Measurements from ENCODE around the gene C4orf50.

C4orf50 gene

DNA sequence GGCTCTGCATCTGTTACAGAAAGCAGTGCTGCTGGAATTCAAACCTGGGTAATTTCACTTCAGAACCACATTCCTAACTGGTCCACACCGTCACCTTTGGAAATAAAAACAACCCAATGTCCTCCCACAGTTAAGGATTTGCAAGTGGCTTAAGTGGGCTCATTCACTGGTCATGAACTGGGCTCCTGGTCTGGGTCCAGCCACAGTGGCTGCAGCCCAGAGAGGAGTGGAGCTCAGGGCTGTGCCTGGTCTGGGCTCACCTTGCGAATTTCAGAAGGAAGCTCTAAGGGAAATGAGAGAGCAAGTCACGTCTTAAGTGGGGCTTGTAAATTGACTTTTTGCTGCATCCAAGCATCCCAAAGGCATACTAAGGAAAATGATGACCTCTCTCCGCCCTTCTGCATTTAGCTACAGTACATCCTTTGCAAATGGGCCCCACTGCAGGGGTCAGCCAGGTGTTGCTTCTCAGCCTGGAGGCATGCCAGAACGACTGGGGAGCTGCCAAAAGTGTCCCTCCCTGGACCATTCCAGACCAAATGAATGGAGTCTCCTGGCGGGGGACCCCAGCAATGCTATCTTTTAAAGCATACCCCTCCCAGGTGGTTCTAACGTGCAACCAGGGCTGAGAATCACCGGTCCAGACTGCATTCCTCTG lies 99.8 kb downstream of the C4orf50 start:
- no peak for DNase-seq

DNA sequence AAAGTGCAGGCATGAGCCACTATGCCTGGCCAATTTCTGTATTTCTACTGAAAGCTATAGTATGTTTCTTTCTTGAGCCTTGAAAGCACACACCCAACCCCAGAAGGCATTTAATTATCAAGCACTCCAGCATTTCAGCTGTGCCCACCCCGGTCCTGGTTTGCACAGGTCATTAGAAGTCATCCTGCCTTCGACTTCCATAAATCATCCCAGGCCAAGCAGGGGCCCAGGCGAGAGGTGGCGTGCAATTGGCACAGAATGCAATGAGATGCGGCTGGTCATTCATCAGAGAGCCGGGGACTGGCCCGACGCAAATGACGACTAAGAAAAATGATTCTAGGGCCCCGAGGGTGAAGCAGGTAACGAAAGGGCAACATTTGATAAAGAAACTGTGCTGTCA lies 100.6 kb downstream of the C4orf50 start:
- DNase-seq, result no peak

DNA sequence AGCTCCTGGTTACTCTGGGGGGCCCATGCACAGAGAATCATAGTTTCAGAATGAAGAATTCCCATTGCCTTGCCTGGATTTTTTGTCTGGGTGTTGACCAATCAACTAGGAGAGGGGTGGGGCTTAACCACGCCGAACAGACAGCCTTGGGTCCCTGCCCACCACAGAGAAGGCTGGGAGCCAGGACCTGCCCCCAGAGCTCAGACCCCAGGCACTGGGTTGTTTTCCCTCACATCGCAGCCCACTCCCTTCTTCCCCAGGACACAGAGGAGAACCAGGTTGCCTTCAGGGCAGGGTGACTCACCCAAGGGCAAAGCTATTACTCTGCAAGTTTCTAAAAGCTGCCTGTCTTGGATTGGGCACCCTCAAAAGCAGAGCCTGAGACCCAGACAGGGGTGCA lies 102.0 kb downstream of the C4orf50 start:
- DNase-seq, result no peak

DNA sequence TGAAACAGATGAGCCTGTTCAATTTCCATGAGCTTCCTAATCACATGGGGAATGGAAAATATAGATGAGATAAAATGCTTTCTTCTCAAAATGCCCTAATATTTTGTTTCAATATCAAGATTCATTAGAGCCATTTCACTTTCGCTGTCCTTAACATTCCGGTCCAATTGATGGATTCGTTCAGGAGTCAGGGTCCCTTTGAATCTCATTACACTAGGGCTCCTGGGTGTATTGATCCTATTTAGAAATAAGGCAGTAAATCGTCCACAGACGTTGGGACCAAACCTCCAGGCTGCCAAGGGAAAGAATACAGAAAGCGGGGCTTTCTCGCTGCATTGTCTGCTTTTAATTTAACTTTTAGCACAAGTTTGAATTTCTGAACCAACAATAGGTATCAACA lies 104.8 kb downstream of the C4orf50 start:
- DNase-seq, result no peak

DNA sequence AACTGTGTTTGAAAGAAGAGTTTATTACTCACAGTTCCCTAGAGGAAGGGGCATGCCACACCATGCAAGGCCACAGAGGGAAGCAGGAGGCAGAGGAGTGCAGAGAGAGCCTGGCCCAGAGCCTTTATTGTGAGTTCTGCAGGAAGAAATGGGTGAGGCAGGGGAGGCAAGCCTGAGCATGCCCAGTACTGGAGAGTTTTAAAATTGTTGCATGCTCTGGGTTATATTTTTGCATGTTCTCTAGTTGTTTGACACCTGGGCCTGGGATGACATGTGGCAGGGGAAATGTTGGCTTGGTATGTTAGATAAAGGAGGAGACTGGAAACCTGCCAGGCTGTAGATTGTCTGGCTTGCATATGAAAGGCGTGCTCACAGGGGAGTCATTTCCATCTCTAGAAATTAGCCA lies 105.6 kb downstream of the C4orf50 start:
- no peak for DNase-seq

DNA sequence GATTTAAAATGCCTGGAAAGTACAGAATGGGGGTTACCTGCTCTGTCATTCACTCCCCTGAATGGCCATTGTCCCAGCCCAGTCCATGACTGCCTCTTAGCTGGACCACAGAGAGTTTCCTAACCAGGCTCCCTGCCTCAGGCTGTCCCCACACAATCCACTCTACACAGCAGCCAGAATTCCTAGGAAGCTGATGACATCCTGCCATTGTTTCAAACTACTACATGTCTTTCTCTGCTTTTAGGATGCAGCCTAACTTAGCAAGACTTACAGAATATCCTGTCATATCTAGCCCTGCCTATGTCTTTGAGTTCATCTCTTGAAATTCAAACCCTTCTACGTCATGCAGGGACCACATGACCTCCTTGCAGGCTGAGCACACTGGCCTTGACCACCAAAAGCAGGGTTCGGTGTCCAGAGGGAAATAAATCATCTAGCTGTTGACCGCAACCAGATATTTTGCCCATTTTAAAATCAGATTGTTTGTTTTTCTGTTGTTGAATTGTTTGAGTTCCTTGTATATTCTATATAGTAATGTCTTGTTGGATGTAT lies 109.3 kb downstream of the C4orf50 start:
- DNase-seq, result no peak

DNA sequence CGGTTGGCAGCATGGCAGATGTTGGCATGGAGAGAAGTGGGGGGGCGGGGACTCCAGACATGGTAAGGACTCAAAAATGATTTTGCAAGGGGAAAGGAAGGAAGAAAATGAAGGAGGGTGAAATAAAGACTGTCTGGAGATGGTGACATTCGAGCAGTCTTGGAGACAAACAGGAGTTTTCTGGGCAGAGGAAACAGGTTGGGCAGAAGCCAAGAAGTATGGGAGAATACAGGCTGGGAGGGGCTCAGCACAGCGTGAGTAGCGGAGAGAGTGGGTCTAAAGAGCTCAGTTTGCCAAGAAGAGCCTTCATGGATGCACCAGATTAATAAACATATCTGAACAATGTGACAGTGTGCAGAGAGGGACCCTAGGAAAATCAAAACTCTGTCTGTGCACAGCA lies 112.0 kb downstream of the C4orf50 start:
- no peak for DNase-seq

DNA sequence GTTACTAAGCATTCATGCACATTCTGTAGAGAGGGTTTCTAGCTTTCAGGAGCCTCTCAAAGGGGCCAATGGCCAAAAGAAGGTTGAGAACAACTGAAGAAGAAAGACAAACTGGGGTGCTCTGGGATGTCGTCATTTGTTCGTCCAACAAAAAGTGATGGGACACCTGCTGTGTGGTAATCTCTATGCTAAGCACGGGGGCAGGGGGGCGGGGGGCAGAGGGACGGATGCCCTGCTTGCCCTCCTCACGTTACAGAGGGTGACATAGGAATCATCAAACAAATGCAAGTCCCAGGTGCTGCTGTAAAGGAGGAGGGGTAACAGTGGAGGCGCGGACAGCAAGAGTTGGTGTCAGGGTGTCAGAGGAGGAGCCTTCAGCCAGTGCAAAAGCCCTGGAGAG lies 112.5 kb downstream of the C4orf50 start:
- no peak for DNase-seq

DNA sequence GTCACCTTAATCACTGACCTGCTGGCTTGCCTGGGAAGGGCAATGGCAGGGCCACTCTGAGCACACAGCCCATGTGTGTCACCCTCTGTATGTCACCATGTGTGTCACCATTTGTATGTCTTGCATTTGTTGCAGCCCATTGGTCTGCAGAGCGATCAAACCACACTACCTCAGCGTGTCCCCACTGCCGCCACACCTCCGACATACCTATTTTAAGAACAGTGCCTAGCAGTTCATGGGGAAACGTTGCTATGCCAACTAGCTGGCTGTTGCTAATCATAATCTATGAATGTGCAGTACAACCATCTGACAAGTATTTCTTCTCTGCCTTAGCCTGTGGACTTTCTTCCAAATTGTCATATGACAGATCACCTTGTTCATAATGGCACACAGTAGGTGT lies 117.4 kb downstream of the C4orf50 start:
- DNase-seq, result no peak

DNA sequence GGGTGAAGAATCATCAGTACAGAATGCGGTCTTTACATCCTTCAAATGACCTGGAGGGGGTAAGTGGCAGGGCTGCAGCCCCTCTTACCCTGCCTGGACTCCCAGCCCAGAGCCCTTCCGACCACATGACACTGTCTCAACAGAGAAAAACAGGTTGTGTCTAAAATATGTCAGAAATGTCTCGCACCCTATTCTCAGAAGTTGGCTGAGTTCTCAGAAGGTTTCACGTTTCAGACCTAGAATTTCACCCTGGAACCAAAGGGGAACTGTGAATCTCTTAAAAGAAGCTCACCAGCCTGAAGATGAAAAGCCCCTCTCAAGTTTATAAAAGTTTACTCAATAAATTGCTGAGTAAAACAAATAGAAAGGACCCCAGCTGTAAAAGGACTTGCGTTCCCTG lies 118.3 kb downstream of the C4orf50 start:
- DNase-seq, result no peak

DNA sequence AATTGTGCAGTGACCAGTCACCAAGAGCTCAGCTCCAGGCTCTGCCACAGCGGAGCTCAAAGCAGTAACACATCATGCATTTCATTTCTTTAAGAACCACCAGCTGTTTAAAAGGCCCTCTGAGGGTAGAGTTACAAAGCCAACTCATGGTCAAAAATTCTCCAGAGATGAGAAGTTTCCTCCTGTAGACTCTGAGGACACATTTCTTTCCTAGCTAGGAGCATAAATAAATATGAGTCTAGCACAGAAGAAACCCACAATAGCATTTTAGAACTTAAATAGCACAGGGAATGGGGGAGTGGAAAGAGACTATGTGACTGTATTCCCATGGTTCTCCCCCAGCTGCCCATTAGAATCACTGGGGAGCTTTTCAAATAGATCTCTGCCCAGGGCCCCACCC lies 118.8 kb downstream of the C4orf50 start:
- no peak for DNase-seq

DNA sequence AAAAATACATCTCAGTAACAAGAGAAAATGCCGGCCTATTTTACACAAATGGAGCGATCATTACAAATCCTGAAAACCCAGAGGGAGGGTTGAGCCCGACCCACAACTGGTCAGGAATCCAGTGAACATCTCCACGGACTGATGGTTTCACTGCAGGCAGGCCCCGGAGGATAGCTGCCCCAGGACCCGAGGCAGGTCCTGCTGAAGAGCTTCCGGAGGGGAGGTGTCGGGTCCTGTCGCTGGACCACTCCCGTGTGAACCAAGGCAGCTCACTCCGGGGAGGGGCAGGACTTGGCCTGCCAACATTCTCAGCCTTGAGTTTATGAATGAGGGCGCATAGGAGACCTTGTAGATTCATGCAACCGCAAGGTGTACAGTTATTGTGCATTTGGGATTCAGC lies 120.6 kb downstream of the C4orf50 start:
- no peak for DNase-seq

DNA sequence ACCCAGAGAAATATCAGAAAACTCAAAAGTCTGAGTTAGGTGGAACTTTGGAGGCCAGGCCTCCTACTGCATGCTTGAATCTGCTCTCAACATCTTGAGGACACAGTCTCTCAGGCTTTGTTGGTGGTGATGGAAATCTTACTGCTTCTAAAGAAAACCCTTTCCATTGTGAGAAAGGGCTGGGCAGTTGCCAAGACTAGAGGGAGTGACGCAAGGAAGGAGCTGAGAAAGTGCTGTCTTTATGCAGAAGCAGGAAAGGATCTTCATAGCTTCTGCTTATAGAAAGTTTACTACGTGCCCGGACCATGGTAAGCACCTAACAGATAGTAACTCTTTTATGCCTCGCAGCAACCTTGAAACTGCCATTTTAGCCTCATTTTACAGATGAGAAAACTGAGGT lies 122.9 kb downstream of the C4orf50 start:
- DNase-seq, result no peak

DNA sequence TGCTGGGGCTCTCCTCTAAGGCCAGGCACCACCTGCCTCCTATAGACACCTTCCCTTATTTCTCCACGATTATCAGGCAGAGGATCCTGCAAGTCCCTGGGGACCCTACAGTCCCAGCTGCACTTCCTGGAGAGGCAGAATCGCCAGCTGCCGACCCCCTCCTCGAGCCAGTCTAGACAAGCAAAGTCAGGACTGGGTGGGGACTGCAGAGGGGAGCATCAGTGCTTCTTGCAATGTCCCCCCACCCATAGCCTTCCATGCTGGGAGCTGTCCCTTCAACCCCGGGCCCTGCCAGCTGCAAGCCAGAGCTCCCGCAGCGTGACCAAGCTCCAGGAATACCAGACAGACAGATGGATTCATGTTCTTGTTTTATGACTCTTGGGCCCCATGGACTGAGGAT lies 124.0 kb downstream of the C4orf50 start:
- DNase-seq, result no peak

DNA sequence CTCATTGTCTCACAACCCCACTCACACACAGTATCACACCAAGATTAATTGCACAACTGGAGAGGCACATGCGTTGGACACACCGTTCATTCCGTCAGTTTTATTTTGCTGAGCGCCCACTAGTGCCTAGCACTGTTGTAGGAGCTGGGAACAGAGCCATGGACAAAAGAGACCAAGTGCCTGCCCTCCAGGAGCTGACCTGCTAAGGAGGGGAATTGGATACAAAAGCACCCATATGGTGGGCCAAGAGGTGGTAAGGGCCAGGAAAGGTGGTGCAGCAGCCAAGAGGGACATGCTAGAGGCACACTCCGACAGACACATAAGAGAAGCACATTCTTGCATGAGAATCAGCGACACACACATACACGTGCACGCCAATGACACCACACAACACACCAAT lies 124.6 kb downstream of the C4orf50 start:
- peak in 1 of 14 donors; percentile 27 for DNase-seq

DNA sequence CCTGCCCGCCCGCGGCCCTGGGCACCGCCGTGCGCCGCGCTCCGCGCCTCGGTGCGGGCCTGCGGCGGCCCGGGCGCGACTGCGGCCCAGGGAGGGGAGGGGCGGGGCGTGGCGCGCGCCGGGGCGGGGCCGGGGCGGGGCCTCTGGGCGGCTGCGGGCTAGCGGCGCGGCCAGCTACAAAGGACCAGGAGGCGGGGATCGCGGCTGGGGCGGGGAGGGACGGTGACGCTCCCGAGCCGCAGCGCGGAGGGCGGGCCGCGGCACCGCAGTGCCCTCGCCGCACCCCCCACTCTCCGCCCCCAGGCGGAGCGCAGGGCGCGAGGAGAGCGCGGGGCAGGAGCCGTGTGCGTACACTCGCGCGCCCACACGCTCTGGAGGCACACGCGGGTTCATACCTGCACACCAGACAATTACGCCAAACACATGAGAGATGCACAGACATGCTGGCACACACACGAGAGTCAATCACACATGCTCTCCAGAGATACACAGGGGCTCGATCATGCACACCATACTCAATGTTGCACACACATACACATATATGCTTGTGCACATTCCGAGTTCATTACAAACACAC lies 125.1 kb downstream of the C4orf50 start, which contains the start of gene CRMP1:
CRMP1 (minus strand) TSS at position 83 of the 577 bp plus-strand sequence. CDS start 117 bp downstream, outside the sequence.
- peak in 2 of 14 donors; percentile 10 to 75 for DNase-seq

DNA sequence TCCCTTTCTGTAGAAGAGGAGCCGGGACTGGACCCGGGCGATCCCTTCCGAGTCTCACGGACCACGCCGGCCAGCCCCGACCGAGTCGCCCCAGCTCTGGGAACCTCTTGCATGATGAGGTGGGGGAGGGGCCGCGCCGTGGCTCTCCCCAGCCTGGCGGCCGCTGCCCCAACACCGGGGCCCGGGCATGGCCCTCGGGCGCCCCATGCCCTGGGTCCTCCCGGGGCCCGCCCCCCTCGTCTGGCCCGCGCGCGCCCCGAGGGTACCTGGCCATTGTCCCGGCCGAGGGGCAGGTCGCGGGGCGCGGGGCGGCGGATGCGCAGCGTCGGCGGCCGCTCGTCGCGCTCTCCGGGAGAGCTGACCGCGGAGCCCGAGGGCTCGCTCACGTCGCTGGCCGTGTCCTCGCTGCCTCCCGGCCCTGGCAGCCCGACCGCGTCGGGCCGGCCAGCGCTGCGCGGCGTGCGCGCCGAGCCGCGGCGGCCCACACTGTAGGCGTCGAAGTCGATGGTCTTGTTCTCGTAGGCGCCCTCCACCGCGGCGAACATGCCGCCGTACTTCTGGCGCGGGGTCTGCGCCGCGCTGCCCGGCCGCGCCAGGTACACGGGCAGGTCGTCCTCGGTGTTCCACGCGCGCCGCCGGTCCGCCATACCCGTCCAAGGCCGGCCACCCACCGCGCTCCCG lies 125.8 kb downstream of the C4orf50 start:
- DNase-seq, result peak in 1 of 14 donors; percentile 35

DNA sequence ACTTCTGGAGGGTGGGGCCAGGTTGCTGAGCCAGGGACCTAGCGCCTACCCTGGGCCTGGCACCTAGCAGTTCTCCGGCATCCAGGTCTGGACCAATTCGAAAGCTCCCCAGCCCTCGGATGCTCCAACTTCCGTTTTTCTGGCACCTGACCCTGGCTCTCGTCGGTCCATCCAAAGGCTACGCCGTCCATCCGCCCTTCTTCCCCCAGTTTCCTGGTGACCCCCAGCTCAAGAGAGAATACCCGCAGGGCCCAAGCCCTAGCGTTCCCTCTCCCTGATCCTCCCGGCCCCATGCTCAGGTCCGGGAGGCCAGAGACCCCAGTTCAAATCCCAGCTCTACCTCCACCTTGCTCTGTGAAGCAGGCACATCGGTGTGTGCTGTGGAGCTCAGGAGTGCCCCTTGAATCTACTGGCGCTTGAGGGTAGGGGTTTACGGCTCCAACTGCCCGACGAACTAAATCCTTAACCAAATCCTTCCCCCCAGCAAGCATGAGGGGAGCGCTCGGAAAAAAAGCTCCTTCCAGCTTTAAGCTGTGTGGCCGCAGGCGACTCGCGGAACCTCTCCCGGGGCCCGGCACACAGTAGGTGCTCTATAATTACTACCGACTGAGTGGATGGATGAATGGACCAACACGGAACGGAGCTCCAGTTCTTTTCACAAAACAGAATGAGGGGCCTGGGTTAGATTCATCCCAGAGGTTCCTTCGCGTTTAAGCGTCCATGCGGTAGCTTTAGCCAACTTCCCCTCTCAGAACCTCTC lies 126.5 kb downstream of the C4orf50 start:
- no peak for DNase-seq

DNA sequence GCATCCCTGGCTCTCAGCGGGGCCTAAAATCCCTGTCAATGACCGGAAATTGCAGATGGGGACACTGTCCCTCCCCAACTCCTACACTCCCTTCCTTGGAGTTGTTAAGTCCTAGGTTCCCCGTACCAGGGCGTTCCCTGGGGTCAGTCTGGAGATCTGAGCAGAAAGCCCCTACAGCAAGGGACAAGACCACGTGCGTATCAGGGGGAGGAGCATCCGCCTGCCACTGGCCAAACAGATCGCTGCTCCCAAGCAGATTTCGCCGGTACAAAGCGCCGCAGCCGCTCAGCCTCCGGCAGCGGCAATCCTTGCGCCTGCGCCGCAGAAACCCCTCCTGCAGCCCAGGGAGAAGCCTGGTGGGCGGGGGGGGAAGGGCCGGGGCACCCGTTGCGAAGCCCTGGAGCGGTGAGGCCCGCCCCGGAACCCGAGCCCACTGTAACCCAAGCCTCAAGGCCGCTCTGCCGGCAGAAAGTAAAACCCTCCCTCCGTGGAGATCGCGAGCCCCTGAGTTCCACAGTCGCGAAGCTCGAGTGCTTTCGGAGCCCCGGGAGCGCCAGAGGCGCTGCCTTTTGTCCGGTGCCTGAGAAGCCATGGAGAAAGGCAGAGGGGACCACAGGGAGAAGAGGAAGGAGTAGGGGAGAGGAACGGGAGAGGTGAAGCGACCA lies 128.0 kb downstream of the C4orf50 start:
- DNase-seq, result peak in 9 of 14 donors; percentile 15 to 92 (median 55)

DNA sequence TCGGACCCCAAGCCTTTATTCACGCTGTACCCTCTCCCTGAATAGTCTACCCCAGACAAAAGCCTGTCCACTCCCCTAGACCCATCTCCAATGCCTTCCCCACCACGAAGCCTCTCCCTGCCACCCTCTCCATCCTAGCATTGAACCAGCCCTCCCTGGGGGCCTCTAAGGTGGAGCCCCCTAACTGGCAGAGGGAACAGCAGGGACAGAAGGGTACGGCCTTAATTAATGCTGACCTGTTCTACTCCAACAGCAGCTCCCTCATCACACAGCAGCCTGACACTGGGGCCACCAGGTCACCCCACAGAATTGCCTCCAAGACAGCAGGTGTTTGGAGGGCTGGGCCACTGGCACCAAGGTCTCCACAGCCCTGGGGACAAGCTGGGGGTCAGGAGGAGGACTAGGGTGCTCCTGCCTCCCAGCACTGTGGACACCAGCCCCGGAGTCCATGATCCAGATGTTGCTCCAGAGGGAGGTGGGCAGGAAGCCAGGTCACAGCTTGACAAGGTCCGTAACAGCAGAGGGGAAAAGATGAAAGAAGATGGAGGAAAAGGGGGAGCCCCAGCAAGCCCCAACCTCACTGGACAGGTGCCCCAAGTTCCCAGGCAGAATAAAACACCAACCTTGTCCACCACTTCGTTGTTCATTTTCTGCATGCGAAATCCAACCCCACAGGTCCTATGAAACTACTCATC lies 129.1 kb downstream of the C4orf50 start:
- no peak for DNase-seq

DNA sequence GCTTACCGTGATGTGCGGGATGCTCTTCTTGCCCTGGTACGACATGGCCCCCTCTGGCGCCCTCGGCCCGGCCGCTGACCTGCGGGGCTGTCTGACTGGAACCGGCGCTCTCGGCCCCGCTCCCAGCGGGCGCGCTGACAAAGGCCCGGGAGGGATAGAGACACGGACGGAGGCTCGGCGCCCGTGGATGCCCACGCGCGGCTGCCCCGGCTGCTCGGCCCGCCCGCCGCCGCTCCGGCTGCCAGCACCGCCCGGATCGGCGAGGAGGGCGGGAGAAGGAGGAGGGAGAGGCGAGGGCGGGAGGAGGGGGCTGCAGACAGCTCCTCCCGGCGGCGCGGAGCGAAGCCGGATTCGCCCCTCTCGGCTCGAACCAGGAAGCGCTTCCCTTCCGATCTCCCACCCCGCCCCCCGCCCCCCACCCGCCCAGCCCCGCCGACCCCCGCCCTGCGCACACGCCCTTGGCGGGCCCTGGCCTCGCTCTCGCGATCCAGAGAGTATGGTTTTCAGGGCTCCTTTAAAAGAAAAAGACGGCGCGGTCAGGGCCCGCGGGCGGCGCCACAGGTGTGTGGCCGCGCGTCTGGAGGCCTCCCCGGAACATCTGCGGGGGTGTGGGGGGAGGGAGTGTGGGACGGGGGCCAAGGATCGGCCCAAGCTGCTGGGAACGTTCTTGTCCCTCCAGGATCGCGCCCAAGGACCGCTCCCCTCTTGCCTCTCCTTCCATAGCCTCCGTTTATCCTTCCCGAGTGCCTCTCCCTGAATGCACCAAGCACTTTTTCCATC lies 129.8 kb downstream of the C4orf50 start:
- peak in 2 of 14 donors; percentile 11 to 35 for DNase-seq
